SKM-1 treated with dmso at 0.1 percent for 144 hours (cell line): ENCODE measurements around the gene ANP32B.
A peak's percentile ranks its signal among the peaks of the same experiment; 100 is the strongest.
"Not testable (repeated sequence)": the region's sequence is repeated elsewhere in the genome, so short reads cannot be mapped to it uniquely, and the experiment has no call there.

Experiments
- DNase-seq: peaks from one replicate; lab custom pipeline; 2025; ENCODE audit not compliant: unreplicated experiment; lab: John Stamatoyannopoulos, UW

ANP32B gene

DNA sequence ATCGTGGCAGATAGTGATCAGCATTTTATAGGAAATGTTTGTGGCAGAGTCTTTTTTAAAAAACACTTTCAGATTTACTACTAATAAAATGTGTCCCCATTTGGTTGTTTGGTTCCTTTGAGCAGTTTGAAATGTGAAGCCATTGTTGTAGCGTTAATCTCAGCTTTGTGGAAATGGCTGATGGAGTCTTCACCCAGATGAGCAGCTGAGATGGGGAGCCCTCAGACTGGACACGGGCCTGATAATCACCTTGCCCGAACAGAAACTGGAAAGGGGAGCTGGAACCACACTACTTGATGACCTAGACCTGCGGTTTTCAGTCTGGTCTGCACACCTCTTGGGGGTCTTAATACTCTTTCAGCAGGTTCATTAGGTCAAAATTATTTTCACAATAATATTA is 20.6 kb upstream of the ANP32B start:
- DNase-seq = no peak

DNA sequence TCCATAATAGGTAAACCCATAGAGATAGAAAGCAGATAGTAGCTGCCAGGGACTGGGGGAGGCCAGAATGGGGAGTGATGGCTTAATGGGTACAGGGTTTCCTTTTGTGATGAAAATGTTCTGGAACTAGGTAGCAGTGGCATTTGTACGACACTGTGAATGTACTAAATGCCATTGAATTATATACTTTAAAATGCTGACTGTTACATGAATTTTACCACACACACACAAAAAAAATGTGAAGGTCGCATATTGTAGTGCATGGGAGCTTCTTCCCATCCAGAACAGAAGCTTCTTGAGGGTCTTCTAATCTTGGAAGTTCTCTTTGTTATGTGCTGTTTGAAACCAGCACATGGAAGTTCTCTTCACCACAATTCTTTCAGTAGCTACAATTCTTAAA is 19.9 kb upstream of the ANP32B start:
- DNase-seq = no peak

DNA sequence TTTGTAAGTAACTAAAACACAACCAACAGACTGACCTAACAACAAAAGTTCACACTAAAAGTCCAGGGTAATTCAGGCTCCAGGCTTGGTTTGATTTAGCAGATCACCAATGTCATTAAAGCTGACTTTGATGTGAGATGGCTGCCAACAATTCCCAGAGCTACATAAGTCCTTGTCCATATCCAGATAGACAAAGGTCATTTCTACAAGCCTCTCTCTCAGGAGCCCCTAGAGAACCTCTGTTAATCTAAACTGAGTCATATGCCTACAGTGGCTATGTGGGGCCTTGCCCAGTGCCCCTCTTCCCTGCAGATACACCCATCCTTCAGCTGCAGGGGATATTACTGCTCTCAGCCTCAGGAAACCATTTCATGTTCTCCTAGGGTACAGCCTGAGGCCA is 18.2 kb upstream of the ANP32B start:
- no peak for DNase-seq

DNA sequence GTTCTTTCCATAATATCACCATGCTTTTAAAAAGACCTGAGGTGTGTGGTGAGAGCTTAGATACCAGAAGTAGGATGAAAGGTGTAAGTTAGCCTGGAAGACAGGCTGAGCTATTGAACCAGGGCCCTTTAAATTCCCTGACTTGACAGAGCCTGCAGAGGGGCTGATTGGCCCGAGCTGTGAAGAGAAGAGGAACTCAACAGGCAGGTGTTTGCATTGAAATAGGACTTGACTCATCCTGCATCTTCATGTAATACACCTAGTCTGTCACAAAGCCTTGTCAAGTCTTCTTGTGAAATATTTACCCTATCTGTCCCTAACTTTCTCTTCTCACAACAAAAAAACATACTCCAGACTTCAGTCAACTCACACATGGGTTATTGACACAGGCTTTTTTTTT is 16.6 kb upstream of the ANP32B start:
- no peak for DNase-seq

DNA sequence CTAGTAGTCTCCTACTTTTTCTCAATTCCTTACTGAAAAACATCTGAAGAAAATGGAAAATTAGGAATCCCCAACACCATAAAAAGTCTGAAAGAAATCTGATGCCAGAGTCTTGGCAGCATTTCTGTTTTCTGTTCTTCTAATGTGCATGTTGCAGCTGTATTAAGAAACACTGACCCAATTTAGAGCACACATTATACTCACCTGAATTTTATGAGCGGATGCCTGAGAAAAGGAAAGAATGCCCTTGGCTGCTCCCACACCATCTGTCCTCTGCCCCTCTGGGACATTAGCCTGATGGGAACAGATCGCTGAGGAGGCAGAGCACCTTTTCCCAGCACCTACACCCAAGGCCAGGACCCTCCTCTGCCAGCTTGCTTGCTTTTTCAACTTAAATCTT is 14.1 kb upstream of the ANP32B start:
- no peak for DNase-seq

DNA sequence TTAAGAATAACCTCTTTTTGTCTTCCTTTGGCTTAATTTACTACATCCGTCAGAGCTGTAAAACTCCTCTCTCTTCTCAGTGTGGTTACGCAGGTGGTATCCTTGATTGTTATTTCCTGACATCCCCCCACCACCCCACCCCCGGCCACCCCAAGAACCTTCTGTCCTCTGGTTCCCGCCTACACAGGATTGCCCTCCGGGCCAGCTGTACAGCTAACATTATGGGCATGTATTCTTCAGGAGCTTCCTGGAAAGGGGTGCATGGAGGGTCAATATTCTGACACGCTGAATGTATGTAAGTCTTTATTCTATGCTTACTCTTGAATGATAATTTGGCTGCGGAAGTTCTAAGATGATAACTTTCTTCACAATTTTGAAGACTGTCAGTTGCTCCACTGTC is 13.0 kb upstream of the ANP32B start:
- DNase-seq = no peak

DNA sequence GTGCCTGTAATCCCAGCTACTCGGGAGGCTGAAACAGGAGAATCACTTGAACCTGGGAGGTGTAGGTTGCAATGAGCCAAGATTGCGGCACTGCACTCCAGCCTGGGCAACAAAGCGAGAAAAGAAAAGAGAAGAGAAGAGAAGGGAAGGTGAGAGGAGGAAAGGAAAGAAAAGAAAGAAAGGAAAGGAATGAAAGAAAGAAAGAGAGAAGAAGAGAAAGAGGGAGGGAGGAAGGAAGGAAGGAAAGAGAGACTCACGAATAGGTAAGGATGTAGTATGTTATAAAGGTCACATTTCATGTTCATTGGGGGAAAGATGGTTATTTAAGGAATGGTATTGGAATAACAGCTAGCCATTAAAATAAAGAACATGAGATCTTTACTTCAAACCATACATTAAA is 10.4 kb upstream of the ANP32B start:
- no peak for DNase-seq

DNA sequence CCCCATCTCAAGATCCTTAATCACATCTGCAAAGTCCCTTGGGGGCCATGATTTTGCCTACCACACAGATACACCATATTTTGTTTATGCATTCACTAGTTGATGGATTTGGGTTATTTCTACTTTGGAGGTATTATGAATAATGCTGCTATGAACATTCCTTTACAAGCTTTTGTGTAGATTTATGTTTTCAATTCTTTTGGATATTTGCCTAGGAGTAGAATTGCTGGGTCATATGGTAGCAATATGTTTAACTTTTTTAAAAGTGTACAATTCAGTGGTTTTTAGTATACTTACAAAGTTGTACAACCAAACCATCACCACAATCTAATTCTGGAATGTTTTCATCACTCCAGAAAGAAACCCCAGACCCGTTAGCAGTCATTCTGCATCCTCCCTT is 7.8 kb upstream of the ANP32B start:
- DNase-seq = no peak

DNA sequence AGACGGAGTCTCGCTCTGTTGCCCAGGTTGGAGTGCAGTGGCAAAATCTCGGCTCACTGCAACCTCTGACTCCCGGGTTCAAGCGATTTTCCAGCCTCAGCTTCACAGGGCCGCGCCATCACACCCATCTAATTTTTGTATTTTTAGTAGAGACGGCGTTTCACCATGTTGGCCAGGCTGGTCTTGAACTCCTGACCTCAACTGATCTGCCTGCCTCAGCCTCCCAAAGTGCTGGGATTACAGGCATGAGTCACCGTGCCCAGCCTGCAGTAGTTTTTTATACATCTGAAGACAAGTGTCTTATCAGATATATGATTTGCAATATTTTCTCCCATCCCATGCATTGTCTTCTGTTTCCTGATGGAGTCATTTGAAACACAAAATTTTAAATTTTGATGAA is 6.5 kb upstream of the ANP32B start:
- not testable (repeated sequence) for DNase-seq

DNA sequence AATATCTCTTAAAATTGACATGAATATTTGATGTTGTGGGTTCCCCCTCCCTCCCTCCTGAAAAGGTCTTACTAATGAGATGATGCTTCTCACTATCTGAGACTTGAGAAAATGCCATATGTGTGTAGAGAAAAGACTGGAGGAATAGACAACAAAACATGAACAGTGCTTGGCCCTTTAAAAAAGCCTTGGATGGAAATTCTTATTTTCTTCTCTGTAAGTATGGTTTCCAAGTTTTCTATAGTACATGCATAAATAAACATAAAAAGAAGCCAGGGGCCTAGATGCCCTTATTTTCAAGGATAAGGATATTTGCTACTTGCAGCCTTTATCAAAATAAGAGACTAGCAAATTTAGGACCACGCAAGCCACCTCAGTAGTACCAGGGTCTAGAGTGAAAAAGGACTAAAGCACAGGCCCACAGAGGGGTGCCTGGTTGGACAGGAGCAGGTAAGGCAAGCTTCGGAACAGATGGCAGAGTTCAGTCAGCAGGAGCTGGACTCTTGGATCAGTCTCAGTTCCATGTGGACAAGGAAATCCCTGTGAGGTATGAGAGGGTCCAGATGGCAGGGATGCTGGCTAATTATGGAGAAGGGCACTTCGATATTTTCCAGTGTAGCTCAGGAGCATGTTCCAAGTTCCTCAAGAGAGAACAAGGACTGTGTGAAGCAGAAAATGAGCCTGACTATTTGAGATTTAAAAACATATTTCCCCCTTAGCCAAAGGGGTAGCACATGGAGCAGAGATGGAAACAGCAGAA is 4.6 kb upstream of the ANP32B start:
- DNase-seq = no peak

DNA sequence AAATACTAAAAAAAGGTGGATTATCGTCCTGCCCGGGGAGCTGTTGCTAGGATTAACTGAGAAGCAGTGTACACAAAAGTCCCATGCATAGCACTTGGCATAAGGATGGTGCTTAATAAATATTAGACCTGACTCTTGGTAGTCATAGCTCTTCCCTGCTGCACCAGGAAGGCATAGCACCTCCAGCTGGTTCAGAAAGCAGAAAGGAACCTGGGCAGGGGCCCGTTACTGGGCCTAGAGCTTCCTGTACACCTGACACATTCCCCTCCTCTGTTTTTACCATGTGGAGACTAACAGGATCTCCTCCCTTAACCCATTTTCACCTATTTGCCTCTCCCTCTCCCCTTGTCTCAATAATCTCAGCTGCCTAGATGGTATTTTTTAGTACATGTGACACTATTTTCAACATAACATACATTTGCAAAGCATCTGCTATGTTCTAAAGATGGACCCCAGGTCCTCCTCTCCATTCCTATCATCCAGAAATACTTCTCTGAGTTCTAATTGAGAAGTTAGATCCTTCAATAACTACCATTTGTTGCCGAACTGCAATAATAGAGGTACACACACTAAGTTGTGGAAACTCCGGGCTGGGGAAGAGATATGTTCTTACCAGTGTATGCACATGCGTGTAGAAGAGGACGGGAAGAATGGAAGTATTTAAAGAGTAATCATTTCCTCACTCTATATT is 3.2 kb upstream of the ANP32B start:
- no peak for DNase-seq

DNA sequence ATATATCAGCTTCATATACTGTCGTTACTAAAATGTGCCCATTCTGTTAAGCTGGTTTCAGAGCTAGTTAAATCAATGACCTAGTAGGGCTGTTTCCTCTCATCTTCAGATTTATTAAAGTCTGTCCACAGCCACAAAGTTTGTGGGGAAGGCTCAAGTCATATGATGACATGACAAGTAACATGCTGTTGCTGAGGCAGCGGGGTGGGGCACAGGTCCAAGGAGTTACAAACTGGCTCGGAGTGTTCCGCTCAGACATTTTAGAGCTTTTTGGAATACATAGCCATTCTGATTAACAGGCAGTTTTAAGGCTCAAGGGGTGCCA is 2.7 kb upstream of the ANP32B start:
- no peak for DNase-seq

DNA sequence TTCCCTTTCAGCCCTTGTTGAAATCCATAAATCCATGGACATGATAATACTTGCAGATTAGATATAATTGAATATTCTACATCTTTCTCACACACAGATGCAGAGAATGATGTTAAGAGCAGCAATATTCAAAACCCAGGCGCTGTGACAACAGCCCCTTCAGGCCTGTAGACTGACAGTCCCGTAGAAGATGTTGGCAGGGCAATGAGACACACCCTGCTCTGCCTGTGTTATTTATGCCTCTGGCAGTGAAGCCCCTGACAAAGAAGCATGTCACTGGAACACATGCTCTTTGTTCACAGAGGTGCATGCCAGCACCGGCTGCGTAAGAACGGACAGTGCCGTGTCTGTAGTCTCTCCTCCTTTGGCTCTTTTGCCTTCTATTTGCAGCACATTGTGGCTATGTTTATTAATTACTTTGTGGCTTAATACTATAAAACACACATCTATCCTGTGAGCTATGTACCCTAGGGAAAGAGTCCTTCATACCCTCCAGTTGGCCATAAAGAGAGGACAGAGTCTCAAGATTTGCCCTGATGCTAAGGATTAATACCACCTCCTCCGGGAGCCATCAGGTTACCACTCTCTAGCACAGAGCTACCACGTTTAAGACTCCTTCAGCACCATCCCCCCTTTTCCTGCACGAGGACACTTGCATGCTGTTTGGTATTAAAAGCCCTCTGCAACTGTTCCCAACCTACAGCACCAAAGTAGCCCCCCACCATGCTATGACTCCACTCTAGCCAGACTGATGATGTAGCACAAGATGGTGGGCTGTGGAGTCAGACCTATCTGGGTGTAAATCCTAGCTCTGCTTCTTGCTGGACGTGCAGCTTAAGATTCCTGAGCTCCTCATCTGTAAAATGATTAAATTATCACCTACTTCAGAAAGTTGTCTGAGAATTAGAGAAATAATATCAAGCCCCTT is 2.0 kb upstream of the ANP32B start:
- no peak for DNase-seq

DNA sequence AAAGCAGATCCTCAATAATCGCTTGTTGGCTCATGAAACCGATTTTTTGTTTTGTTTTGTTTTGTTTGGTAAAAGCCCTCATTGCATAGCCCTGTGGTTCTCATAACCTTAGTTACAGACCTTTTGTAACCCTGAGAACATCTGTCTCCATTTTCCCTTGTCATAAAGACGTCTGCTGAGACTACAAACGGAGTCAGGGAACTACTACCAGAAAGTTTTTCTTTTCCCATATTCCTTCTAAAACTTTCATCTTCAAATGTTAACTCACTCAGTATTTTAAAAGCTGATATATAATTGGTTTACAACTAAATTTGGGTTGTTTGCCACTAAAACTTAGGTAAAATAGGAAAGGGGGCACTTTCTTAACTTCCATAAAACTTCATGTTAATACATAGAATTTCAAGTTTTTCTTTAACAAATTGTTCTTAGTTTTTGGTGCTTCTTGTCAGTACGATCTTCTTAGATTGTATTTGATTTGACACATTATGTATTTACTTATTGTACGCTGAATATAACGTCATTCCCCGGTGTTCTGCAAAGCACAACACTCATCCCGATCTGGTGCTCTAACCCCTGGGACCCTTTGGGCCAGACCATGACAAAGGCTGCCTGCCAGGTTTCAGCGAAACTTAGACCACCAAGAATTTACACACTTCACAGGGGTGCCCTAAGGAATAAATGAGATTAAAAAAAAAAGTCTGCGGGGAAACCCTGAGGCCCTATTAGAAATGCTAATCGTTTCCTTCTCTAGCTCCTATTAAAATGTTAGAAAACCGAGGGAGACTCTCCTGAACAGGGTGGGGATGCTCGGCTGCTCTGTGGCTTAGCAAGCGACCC is 1.1 kb upstream of the ANP32B start:
- no peak for DNase-seq

DNA sequence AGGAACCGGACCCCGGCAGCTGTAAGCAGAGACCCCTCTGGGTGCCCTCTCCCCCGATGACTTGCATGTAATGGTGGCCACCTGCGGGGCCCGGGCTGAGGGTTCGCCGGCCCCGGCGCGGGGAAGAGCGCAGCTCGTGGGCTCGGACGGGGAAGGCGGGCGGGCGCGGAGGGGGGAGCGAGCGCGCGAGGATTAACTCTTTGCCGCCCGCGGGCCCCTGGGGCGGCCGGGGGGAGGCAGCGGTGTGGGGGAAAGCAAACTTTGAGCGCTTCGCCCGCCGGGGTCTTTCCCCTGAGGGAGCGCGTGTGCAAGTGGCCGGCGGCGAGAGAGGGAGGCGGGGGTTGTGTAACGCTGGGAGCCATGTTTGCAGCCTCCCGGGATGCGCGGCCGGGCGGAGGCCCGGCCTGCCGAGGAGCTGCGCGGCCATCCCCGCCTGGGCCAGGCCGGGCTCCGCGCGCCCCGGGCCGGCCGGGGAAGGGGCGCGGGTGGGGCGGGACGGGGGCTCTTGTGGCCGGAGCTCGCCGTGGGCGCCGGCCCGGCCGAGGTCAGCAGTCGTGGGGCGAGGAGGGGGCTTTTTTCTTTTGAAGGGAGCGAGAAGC is 547 bp downstream of the ANP32B start:
- DNase-seq = no peak

DNA sequence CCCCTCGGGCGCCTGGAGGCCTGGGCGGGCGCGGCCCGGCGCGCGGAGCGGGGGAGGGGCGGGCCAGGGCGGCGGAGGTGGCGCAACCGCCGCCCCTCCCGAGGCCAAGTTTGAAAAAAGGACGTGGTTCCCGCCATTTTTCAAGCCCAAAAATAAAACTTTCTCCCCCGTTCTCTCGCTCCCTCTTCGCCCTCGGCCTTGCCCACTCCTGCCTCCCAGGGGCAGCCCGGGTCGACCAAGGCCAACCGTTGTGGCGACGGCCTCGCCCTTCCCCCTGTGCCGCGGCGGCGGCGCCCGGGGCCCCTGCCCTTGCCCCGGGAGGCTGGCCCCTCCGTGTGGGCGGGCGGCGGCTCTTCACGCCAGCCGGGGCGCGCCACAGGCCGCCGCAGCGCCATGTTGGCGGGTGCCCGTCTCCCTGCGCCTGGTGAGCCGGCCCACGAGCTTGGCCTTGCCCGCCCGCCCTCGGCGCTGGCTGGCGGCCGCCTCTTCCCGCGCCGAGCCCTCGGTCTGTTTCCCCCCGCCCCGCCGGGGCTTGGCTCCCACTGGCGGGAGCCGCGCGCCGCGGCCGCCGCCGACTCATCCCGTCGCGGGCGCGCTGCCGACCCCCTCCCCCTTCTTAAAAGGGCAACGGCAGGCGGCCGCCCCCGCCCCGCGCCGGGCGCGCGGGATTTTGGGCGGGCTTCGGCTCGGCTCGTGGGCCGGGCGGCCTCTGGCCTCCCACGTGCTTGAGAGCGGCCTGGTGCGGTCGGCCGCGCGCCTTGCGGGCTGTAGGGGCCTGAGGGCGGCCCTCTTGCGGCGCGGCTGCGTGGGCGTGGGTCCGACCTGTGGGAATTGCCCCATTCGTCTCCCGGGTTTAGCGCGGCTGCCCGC is 1.3 kb downstream of the ANP32B start:
- peak; percentile 7 for DNase-seq

DNA sequence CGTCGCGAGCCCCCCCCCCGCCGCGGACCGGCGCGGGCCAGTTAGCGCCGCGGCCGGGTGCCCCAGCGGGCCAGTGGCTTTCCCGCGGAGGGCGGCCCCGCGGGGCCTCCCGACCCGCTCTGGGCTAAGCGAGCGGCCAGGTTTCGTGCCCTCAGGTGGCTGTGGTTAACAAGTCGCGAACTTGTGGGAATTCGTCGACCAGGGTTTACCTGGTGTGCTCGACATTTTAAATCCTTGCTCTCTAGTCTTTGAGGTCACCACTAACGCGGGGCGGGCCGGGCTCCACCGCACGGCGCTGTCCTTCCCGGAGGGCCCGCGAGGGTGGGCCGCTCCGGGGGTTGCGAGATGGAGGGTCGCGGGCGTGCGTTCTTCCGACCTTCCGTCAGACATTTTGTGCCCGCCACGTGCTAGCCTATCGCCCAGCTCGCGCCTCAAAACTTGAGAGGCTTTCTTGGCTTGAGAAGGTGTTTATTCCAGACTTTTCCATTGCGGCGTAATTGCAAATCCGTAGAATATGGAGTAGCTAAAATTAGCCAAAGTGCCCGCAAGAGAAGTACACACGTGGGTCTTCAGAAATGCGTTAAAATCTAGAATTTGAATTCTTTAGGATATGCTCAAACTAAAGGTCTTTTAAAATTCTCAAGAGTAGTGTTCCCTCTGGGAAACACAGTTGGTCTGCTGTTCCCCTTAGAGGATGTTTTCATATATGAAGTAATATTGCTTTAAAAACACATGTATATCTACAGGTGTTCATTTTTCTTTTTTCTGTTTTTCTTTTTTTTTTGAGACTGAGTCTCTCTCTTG is 2.1 kb downstream of the ANP32B start:
- DNase-seq = no peak

DNA sequence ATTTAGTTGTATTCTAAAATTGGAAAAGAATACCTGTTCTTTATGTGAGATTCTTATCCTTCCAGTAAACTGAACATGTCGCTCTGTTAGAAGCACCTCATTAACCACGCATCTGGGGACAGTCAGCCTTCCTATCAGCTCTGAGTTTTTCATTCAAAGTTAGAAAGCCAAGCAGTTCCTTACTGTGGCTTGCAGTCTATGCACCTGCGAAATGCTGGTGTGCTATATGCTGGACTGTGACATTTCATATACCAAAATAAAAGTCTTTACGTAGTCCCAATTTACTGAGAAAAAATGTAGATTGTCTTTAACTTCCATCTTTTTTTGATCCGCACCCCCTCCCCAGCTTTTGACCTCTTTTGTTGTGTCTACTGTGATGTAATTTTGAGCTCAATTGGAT is 4.3 kb downstream of the ANP32B start:
- DNase-seq = no peak

DNA sequence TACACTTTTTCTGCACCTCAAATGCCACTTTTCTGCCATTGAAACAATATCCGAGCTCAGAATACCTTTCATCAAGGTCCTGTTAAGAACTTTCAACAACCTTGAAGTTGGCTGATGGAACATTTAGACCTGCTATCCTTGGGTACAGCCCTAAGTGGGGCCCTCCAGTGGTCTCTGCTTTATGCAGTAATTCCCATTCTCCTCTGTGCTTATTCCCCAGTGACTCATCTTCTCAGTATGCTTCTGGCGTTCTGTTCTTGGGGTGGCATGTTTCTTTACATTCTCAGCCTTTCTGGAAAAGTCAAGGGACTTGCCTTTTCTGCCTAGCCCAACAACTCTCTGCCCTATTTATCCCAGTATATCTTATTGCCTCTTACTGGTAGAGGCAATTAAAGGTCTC is 7.1 kb downstream of the ANP32B start:
- DNase-seq = no peak
